PFSK-1 (cell line): ENCODE data around the gene C18orf63.

ENCODE experiments used
- FOXP2 ChIP-seq: optimal IDR thresholded peaks from 2 replicates; pipeline ENCODE3; 2011; ENCODE audit warnings: borderline replicate concordance, control low read depth, inconsistent platforms; ENCODE audit not compliant: insufficient read depth; ENCODE audit errors: extremely low read length, extremely low read depth
- POLR2AphosphoS5 ChIP-seq: IDR thresholded peaks from 2 replicates; pipeline ENCODE4 v1.6.1; 2012; ENCODE audit warnings: low read depth, mild to moderate bottlenecking, control low read depth, low read length, moderate library complexity
- SIN3A ChIP-seq: IDR thresholded peaks from 2 replicates; pipeline ENCODE4 v1.6.1; 2012; ENCODE audit warnings: mild to moderate bottlenecking, low read length, moderate library complexity, borderline replicate concordance; ENCODE audit not compliant: insufficient read depth
- TAF1 ChIP-seq: IDR thresholded peaks from 2 replicates; pipeline ENCODE4 v1.6.1; 2012; ENCODE audit warnings: low read length, control low read depth, borderline replicate concordance; ENCODE audit not compliant: insufficient read depth
- TF ChIP-seq, protein P1 (sequence below), 2 experiments: IDR thresholded peaks; 2 replicates each; pipeline versions ENCODE4 v1.6.1 to v1.8.0; 2011 to 2012; ENCODE audit warnings: low read depth in 2 of 2, low read length in 2 of 2, control low read depth in 1 of 2, inconsistent platforms in 1 of 2, mild to moderate bottlenecking in 1 of 2, moderate library complexity in 1 of 2; ENCODE audit not compliant: insufficient read depth in 1 of 2

C18orf63 gene

DNA sequence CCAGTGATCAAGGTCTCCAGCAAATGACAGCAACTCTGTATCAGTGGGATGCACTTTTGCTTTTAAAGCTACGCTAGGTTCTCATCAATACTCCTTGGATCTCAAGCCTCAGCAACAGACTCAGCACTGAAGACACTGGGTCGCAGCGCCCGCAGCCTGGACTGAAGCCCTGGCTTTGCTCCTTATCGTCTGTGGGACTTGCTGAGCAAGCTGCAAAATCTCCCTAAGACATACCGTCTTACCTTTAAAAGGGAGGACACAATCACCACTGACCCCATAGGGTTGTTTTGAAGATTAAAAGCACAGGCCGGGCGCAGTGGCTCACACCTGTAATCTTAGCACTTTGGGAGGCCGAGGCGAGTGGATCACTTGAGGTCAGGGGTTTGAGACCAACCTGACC is 32.0 kb upstream of the C18orf63 start:
- TF ChIP-seq, protein P1, sequence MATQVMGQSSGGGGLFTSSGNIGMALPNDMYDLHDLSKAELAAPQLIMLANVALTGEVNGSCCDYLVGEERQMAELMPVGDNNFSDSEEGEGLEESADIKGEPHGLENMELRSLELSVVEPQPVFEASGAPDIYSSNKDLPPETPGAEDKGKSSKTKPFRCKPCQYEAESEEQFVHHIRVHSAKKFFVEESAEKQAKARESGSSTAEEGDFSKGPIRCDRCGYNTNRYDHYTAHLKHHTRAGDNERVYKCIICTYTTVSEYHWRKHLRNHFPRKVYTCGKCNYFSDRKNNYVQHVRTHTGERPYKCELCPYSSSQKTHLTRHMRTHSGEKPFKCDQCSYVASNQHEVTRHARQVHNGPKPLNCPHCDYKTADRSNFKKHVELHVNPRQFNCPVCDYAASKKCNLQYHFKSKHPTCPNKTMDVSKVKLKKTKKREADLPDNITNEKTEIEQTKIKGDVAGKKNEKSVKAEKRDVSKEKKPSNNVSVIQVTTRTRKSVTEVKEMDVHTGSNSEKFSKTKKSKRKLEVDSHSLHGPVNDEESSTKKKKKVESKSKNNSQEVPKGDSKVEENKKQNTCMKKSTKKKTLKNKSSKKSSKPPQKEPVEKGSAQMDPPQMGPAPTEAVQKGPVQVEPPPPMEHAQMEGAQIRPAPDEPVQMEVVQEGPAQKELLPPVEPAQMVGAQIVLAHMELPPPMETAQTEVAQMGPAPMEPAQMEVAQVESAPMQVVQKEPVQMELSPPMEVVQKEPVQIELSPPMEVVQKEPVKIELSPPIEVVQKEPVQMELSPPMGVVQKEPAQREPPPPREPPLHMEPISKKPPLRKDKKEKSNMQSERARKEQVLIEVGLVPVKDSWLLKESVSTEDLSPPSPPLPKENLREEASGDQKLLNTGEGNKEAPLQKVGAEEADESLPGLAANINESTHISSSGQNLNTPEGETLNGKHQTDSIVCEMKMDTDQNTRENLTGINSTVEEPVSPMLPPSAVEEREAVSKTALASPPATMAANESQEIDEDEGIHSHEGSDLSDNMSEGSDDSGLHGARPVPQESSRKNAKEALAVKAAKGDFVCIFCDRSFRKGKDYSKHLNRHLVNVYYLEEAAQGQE (IDR thresholded peaks at IDR 0.05; ENCODE audit: insufficient read depth in 1 of 2, low read depth in 2 of 2, low read length in 2 of 2) = no peak
- TF ChIP-seq FOXP2 = no peak
- TF ChIP-seq POLR2AphosphoS5 = no peak
- no peak for TF ChIP-seq TAF1
- TF ChIP-seq SIN3A = no peak

DNA sequence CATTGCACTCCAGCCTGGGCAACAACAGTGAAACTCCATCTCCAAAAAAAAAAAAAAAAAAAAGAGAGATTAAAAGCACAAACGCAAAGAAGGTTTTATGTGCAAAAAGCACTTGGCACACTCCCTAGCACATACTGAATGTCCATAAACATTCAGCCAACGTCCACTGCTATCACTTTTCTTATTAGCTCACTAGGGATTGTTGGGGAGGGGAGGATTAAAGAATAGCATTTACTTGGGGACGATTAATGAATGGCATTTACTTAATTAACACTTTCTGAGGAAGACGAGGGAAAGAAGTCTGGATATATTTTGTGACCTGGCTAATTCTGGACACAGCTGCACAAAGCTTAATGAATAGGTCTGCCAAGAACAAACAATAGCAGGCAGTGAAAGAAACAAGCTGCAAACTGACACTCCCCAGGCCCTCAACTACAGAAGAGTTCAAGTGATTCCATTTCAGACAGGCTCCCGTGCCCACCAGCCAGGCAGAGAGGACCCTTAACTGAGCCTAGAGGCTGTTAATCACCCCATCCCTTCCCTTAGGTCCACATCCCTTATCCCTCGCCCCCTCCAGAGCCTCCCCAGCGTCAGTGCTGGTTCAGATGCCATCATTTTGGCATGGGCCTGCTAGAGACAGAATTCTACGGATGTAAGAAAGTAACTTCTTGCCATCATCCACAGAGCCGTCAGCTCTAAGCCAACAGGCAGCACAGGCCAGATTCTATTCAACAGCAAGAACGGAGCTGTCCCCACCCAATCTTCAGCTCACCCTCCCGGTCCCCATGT is 31.3 kb upstream of the C18orf63 start:
- TF ChIP-seq POLR2AphosphoS5 (no peak), FOXP2 (no peak), TAF1 (no peak)
- TF ChIP-seq, protein P1 (IDR thresholded peaks at IDR 0.05; ENCODE audit: insufficient read depth in 1 of 2, low read depth in 2 of 2, low read length in 2 of 2) = no peak

DNA sequence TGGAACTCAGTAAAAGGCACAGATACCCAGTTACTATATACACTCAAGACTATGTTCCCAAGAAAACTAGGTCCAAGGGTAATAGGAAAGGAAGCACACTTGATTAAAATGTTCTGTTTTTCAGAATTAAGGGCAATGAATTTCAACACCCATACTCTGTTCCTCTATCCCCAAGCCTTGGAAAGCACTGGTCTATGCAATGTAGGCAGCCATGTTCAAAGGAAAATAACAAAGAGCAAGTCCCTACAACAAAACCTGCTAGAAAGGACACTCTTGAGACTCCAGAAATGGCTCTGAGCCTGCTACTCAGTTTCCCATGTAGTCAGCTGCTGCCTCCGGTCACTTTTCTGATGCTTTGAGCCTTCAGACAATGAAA is 30.7 kb upstream of the C18orf63 start:
- TF ChIP-seq SIN3A = no peak
- no peak for TF ChIP-seq TAF1
- TF ChIP-seq POLR2AphosphoS5 = no peak

DNA sequence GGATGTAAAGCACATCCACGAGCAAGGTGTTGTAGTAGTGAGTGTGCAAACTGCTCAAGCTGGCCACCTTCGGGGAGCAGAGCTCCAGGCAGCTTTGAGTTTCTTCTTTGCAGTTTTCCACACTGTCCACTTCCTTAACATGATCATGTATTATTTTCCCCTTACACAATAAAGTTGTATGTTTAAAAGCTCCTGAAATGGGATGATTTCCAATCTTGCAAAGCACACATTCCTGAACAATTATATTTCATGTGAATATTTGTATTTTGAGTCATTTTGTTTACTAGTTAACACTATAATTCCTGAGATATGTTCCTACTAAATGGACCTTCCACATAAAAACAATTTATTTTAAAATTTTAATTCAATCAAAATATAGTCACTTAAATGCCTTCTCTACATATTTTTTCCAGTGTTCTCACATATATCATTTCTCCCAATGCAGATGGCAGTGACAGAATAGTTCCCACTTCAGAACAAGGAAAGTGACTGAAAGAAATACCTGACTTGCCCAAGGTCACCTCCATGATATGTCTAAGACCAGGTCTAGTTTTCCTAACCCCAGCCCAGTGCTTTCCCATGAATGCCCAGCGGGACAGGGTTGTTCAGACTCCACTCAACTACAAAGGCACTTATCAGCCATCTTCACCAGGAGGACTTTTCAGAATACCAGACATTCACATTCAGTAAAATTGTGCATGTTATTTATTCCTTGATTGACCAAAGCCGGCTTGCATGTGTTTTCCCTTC is 29.4 kb upstream of the C18orf63 start:
- no peak for TF ChIP-seq FOXP2
- TF ChIP-seq TAF1 = no peak
- TF ChIP-seq POLR2AphosphoS5 = no peak
- TF ChIP-seq, protein P1 (IDR thresholded peaks at IDR 0.05; ENCODE audit: insufficient read depth in 1 of 2, low read depth in 2 of 2, low read length in 2 of 2) = no peak
- no peak for TF ChIP-seq SIN3A

DNA sequence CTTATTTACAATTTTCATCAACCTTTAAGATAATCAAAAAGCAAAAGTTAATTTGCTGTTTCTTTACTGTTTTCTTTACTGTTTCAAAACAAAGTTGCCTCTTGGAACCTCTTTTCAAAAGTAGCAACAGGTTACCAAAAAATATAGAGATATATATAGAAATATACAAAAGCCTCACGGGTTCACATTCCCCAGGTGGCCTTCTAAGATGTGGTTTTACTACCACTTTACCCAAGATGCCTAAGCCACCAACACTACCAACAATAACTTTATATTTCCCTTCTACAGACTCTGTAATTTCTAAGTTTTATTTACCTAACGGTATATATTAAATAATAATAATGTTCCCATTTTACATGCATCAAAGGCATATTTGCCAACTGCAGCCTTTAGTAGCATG is 28.8 kb upstream of the C18orf63 start:
- TF ChIP-seq POLR2AphosphoS5 = no peak

DNA sequence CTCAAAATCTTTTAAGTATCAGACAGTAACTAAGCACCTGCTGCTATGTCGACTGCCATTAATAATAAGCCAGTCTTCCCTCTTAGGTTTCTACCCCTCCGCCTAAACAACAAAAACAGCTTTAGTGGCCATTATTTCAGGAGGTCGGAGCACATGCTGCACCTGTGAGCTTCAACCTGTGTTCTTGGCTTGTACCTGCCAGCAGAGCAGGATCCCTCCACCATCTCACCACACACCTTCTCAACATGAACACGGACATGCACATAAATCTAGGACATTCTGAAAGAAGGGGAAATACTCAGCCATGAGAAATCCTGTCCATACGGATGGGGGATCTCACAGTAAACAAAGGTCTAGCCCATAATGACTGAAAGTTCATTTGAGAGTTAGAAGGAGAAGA is 27.6 kb upstream of the C18orf63 start:
- TF ChIP-seq, protein P1 (IDR thresholded peaks at IDR 0.05; ENCODE audit: insufficient read depth in 1 of 2, low read depth in 2 of 2, low read length in 2 of 2) = no peak
